CD14-positive monocyte (primary cell): ENCODE data around the gene NDUFS6. TPM values are rescaled to one million over a fixed set of nuclear protein-coding genes. Genes with fewer than 3 reads are reported as not detected.

ENCODE experiments used
- DNase-seq, 3 donors: peaks; one replicate each; pipeline ENCODE4 v3.0.0-alpha.2; 2011 to 2022
- H2AFZ ChIP-seq: 2 replicates; pipeline ENCODE4 v1.6.0; 2012; ENCODE audit warnings: mild to moderate bottlenecking, low read depth, low read length, inconsistent platforms; ENCODE audit not compliant: insufficient read depth, poor library complexity, severe bottlenecking
- H3K27ac ChIP-seq, 2 donors: 1 replicate in 1 of 2; 2 replicates in 1 of 2; pipeline ENCODE4 v1.5.1; 2012 to 2013; ENCODE audit warnings: low read length in 2 of 2, control low read depth in 1 of 2, inconsistent platforms in 1 of 2, low read depth in 1 of 2, mild to moderate bottlenecking in 1 of 2
- H3K27me3 ChIP-seq, 2 donors: one replicate each; pipeline versions ENCODE4 v1.6.0 to v1.6.1; 2011 to 2013; ENCODE audit warnings: low read length in 2 of 2; ENCODE audit not compliant: control insufficient read depth in 2 of 2, insufficient read depth in 2 of 2
- H3K36me3 ChIP-seq, 2 donors: replicated peaks in 1 of 2; 1 replicate in 1 of 2; 2 replicates in 1 of 2; pipeline versions ENCODE4 v1.5.1 to v1.6.1; 2012 to 2013; ENCODE audit warnings: low read length in 2 of 2, control low read depth in 1 of 2, inconsistent platforms in 1 of 2, mild to moderate bottlenecking in 1 of 2; ENCODE audit not compliant: insufficient read depth in 2 of 2, control insufficient read depth in 1 of 2
- H3K4me1 ChIP-seq, 2 donors: 1 replicate in 1 of 2; 2 replicates in 1 of 2; pipeline versions ENCODE4 v1.5.1 to v1.6.1; 2012 to 2013; ENCODE audit warnings: low read length in 2 of 2, control low read depth in 1 of 2, inconsistent platforms in 1 of 2, mild to moderate bottlenecking in 1 of 2, moderate library complexity in 1 of 2; ENCODE audit not compliant: insufficient read depth in 2 of 2, control insufficient read depth in 1 of 2
- H3K4me2 ChIP-seq: replicated peaks from 2 replicates; pipeline ENCODE3; 2012; ENCODE audit warnings: low read length, moderate library complexity, mild to moderate bottlenecking; ENCODE audit not compliant: poor library complexity, severe bottlenecking; ENCODE audit errors: extremely low read depth
- H3K4me3 ChIP-seq, 3 experiments: fragments of 200-600 bp in 1 of 3; sonication (generic) in 1 of 3; replicated peaks in 1 of 3; 1 replicate in 2 of 3; 2 replicates in 1 of 3; pipeline ENCODE4 v1.5.1; 2011 to 2013; ENCODE audit warnings: low read length in 3 of 3, mild to moderate bottlenecking in 3 of 3, control low read depth in 2 of 3, low read depth in 2 of 3, inconsistent platforms in 1 of 3, moderate library complexity in 1 of 3
- H3K79me2 ChIP-seq: 2 replicates; pipeline ENCODE4 v1.6.0; 2012; ENCODE audit warnings: mild to moderate bottlenecking, control low read depth, inconsistent platforms, low read length, moderate library complexity; ENCODE audit not compliant: insufficient read depth
- H3K9ac ChIP-seq: 2 replicates; pipeline ENCODE4 v1.6.0; 2017; ENCODE audit warnings: low read length, mild to moderate bottlenecking; ENCODE audit not compliant: insufficient read depth, poor library complexity, severe bottlenecking
- H3K9me3 ChIP-seq, 2 donors: replicated peaks in 1 of 2; 1 replicate in 1 of 2; 2 replicates in 1 of 2; pipeline versions ENCODE4 v1.5.1 to v1.6.1; 2012 to 2013; ENCODE audit warnings: low read length in 2 of 2, control low read depth in 1 of 2; ENCODE audit not compliant: control insufficient read depth in 1 of 2, insufficient read depth in 1 of 2
- H4K20me1 ChIP-seq: 2 replicates; pipeline ENCODE4 v1.6.0; 2012; ENCODE audit warnings: mild to moderate bottlenecking, low read length, control low read depth, moderate library complexity; ENCODE audit not compliant: insufficient read depth
- H3K27ac Mint-ChIP-seq, 7 donors: one replicate each; pipeline ENCODE4 v1.8.0; 2020; ENCODE audit warnings: mild to moderate bottlenecking in 7 of 7, mixed read lengths in 7 of 7, moderate library complexity in 6 of 7, inconsistent platforms in 2 of 7
- H3K27me3 Mint-ChIP-seq, 3 donors: one replicate each; pipeline ENCODE4 v1.8.0; 2021 to 2022; ENCODE audit warnings: low read depth in 3 of 3, mild to moderate bottlenecking in 3 of 3, mixed read lengths in 3 of 3, moderate library complexity in 3 of 3, inconsistent platforms in 1 of 3
- H3K36me3 Mint-ChIP-seq, 2 donors: one replicate each; pipeline ENCODE4 v1.8.0; 2020; ENCODE audit warnings: mixed read lengths in 2 of 2, inconsistent platforms in 1 of 2, mild to moderate bottlenecking in 1 of 2
- H3K4me1 Mint-ChIP-seq: one replicate; pipeline ENCODE4 v1.8.0; 2020; ENCODE audit warnings: mild to moderate bottlenecking, mixed read lengths
- H3K4me3 Mint-ChIP-seq, 2 donors: one replicate each; pipeline ENCODE4 v1.8.0; 2020; ENCODE audit warnings: mild to moderate bottlenecking in 2 of 2, mixed read lengths in 2 of 2, moderate library complexity in 1 of 2
- H3K9me3 Mint-ChIP-seq, 7 donors: one replicate each; pipeline ENCODE4 v1.8.0; 2020 to 2022; ENCODE audit warnings: mixed read lengths in 7 of 7, mild to moderate bottlenecking in 6 of 7, moderate library complexity in 6 of 7, inconsistent platforms in 2 of 7
- WGBS: methylation state at CpG from one replicate; pipeline ENCODE4 v1.1.5; 2013; ENCODE audit warnings: missing lambda C conversion rate; ENCODE audit not compliant: insufficient coverage; 5-methylcytosine and 5-hydroxymethylcytosine counted together
- intact Hi-C, 2 donors: fragments of 100-400 bp; cut with micrococcal nuclease; formaldehyde crosslinking; loops; one replicate each; pipeline versions ENCODE4 v1.15.0 to v1.15.1; 2023
- polyA plus RNA-seq, 3 donors: library from polyadenylated mRNA; depleted of rRNA in 1 of 3; unstranded in 2 of 3; stranded (reverse) in 1 of 3; fragments of 300-500 nt in 2 of 3; fragments of >200 nt in 1 of 3; fragmentation: Illumina TruSeq in 2 of 3; gene quantifications; 1 replicate in 2 of 3; 2 replicates in 1 of 3; pipeline ENCODE4 v1.2.3, GENCODE V29; 2012 to 2021
- TF ChIP-seq, protein P1 (sequence below): fragments of 200-600 bp; IDR thresholded peaks from one replicate; pipeline ENCODE4 v1.8.0; 2022; ENCODE audit warnings: antibody characterized with exemption, mild to moderate bottlenecking

NDUFS6 gene
- polyA plus RNA-seq, 3 donors: 20.5 to 62.3 (median 62.2) TPM

DNA sequence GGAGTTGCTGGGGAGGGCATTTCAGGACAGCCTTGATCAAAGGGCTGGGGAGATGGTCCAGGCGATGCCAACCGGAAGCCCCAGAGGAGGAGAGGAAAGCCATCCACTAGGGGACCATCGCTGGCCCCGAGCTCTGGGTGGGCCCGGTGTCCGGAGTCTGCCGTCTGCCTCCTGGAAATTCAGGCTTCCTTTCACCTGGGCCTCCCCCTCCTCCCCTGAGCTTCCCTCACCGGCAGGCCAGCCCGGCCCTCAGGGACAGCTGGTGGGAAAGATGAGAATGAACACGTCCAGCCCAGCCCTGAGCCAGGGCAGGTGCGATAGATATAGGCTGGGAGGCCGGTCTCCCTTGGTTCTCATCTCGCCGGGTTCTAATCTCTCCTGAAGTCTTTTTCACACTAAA, 64.3 kb downstream of the NDUFS6 start:
- Mint-ChIP-seq H3K27ac (no peak overlapping the region), H3K9me3 (peaks cover 0 to 3% (median 0%) of the 10 kb centered on the region in 7 donors), H3K36me3 (no peaks in the 10 kb centered on the region), H3K4me3 (no peak overlapping the region), H3K27me3 (peaks cover 25 to 47% (median 33%) of the 10 kb centered on the region in 3 donors), H3K4me1 (no peaks in the 10 kb centered on the region)
- Histone ChIP-seq H3K27me3 (peaks cover 0 to 25% of the 10 kb centered on the region in 2 donors), H3K4me2 (no peak overlapping the region), H3K4me3 (no peak overlapping the region), H4K20me1 (no peaks in the 10 kb centered on the region), H3K4me1 (no peaks in the 10 kb centered on the region), H3K36me3 (no peaks in the 10 kb centered on the region), H3K9me3 (peaks cover 6 to 9% of the 10 kb centered on the region in 2 donors), H3K79me2 (no peaks in the 10 kb centered on the region), H3K27ac (no peak overlapping the region), H2AFZ (no peak overlapping the region), H3K9ac (no peak overlapping the region)
- 87% methylated on average over 10 of the region's 14 CpGs for WGBS
- intact Hi-C loops: no loop called here
- TF ChIP-seq, protein P1, sequence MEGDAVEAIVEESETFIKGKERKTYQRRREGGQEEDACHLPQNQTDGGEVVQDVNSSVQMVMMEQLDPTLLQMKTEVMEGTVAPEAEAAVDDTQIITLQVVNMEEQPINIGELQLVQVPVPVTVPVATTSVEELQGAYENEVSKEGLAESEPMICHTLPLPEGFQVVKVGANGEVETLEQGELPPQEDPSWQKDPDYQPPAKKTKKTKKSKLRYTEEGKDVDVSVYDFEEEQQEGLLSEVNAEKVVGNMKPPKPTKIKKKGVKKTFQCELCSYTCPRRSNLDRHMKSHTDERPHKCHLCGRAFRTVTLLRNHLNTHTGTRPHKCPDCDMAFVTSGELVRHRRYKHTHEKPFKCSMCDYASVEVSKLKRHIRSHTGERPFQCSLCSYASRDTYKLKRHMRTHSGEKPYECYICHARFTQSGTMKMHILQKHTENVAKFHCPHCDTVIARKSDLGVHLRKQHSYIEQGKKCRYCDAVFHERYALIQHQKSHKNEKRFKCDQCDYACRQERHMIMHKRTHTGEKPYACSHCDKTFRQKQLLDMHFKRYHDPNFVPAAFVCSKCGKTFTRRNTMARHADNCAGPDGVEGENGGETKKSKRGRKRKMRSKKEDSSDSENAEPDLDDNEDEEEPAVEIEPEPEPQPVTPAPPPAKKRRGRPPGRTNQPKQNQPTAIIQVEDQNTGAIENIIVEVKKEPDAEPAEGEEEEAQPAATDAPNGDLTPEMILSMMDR: no peak
- no peak for DNase-seq

Other genes starting within 250 kb of the NDUFS6 start
- 10 to 100 TPM; 17.9 to 81.7 (median 65.9) TPM for gene MRPL36, start 1.6 kb upstream of the NDUFS6 start, polyA plus RNA-seq
- not detected for gene IRX4, start 81.5 kb downstream of the NDUFS6 start, polyA plus RNA-seq